H9 (cell line): ENCODE data around the gene CELA2B. TPM values are rescaled to one million over a fixed set of nuclear protein-coding genes. Genes with fewer than 3 reads are reported as not detected.

Source experiments
- DNase-seq: peaks from one replicate; pipeline ENCODE4 v3.0.0-alpha.2; 2017
- H2AFZ ChIP-seq: one replicate; pipeline ENCODE4 v1.6.1; 2013; ENCODE audit warnings: mild to moderate bottlenecking, low read length, control low read depth, moderate library complexity
- H2AK5ac ChIP-seq: 2 replicates; pipeline ENCODE4 v1.6.1; 2013; ENCODE audit warnings: low read length, control low read depth, mixed read lengths; ENCODE audit not compliant: insufficient read length
- H2BK120ac ChIP-seq: one replicate; pipeline ENCODE4 v1.6.1; 2013; ENCODE audit warnings: low read depth, mild to moderate bottlenecking, low read length, control low read depth, inconsistent platforms; ENCODE audit not compliant: poor library complexity, severe bottlenecking
- H2BK12ac ChIP-seq: 2 replicates; pipeline ENCODE4 v1.6.1; 2013; ENCODE audit warnings: low read length, control low read depth, mixed read lengths, low read depth; ENCODE audit not compliant: insufficient read length
- H2BK15ac ChIP-seq: 2 replicates; pipeline ENCODE4 v1.6.1; 2013; ENCODE audit warnings: low read depth, low read length, control low read depth
- H2BK20ac ChIP-seq: one replicate; pipeline ENCODE4 v1.6.1; 2013; ENCODE audit warnings: low read depth, mild to moderate bottlenecking, low read length, control low read depth, inconsistent platforms; ENCODE audit not compliant: poor library complexity, severe bottlenecking
- H2BK5ac ChIP-seq: 2 replicates; pipeline ENCODE4 v1.6.1; 2013; ENCODE audit warnings: low read length, control low read depth, mixed read lengths; ENCODE audit not compliant: insufficient read length
- H3K14ac ChIP-seq: 2 replicates; pipeline ENCODE4 v1.6.1; 2013; ENCODE audit warnings: low read length, control low read depth; ENCODE audit not compliant: insufficient read depth
- H3K18ac ChIP-seq: 2 replicates; pipeline ENCODE4 v1.6.1; 2013; ENCODE audit warnings: low read depth, mild to moderate bottlenecking, mixed read lengths, low read length, control low read depth; ENCODE audit not compliant: insufficient read length
- H3K23ac ChIP-seq: 2 replicates; pipeline ENCODE4 v1.6.1; 2013; ENCODE audit warnings: low read length, control low read depth, mixed read lengths, low read depth; ENCODE audit not compliant: insufficient read length
- H3K23me2 ChIP-seq: 2 replicates; pipeline ENCODE4 v1.6.1; 2013; ENCODE audit warnings: low read depth, mild to moderate bottlenecking, mixed read lengths, low read length, control low read depth; ENCODE audit not compliant: insufficient read length, poor library complexity, severe bottlenecking
- H3K27ac ChIP-seq: 2 replicates; pipeline ENCODE4 v1.5.1; 2013; ENCODE audit warnings: low read length, control low read depth, mixed read lengths, low read depth; ENCODE audit not compliant: insufficient read length
- H3K27me3 ChIP-seq: 2 replicates; pipeline ENCODE4 v1.6.1; 2013; ENCODE audit warnings: low read length, control low read depth, inconsistent platforms; ENCODE audit not compliant: insufficient read depth
- H3K4ac ChIP-seq: 2 replicates; pipeline ENCODE4 v1.6.1; 2013; ENCODE audit warnings: low read depth, mild to moderate bottlenecking, control low read depth, inconsistent platforms, low read length, moderate library complexity
- H3K4me1 ChIP-seq: 2 replicates; pipeline ENCODE4 v1.6.1; 2013; ENCODE audit warnings: low read length, control low read depth, inconsistent platforms; ENCODE audit not compliant: insufficient read depth
- H3K4me2 ChIP-seq: 2 replicates; pipeline ENCODE4 v1.6.1; 2013; ENCODE audit warnings: low read length, control low read depth, mixed read lengths; ENCODE audit not compliant: insufficient read length, insufficient read depth
- H3K56ac ChIP-seq: 2 replicates; pipeline ENCODE4 v1.6.1; 2013; ENCODE audit warnings: low read depth, mild to moderate bottlenecking, mixed read lengths, low read length, control low read depth; ENCODE audit not compliant: insufficient read length
- H3K79me1 ChIP-seq: 2 replicates; pipeline ENCODE4 v1.6.1; 2013; ENCODE audit warnings: low read depth, mild to moderate bottlenecking, moderate library complexity, low read length, control low read depth, inconsistent platforms; ENCODE audit not compliant: insufficient read depth, poor library complexity, severe bottlenecking
- H3K79me2 ChIP-seq: 2 replicates; pipeline ENCODE4 v1.6.1; 2013; ENCODE audit warnings: low read length, control low read depth, inconsistent platforms; ENCODE audit not compliant: insufficient read depth
- H3K9ac ChIP-seq: 2 replicates; pipeline ENCODE4 v1.6.1; 2013; ENCODE audit warnings: low read length, control low read depth, mixed read lengths; ENCODE audit not compliant: insufficient read length; ENCODE audit errors: extremely low read depth
- H3K9me3 ChIP-seq: one replicate; pipeline ENCODE4 v1.6.1; 2013; ENCODE audit warnings: low read depth, low read length, inconsistent platforms; ENCODE audit not compliant: control insufficient read depth
- H3T11ph ChIP-seq: one replicate; pipeline ENCODE4 v1.6.1; 2013; ENCODE audit warnings: mild to moderate bottlenecking, low read length, control low read depth, inconsistent platforms
- H4K20me1 ChIP-seq: one replicate; pipeline ENCODE4 v1.6.1; 2013; ENCODE audit not compliant: control insufficient read depth, insufficient read length, insufficient read depth
- H4K5ac ChIP-seq: 2 replicates; pipeline ENCODE4 v1.6.1; 2013; ENCODE audit warnings: low read depth, mild to moderate bottlenecking, mixed read lengths, low read length, control low read depth; ENCODE audit not compliant: insufficient read length
- H4K8ac ChIP-seq: replicated peaks from 2 replicates; pipeline ENCODE4 v1.6.1; 2013; ENCODE audit warnings: low read length, control low read depth, mixed read lengths, low read depth; ENCODE audit not compliant: insufficient read length
- H4K91ac ChIP-seq: 2 replicates; pipeline ENCODE4 v1.6.1; 2013; ENCODE audit warnings: low read depth, mild to moderate bottlenecking, moderate library complexity, mixed read lengths, low read length, control low read depth; ENCODE audit not compliant: insufficient read length
- H3K27ac Mint-ChIP-seq, 3 experiments: 2 replicates in 2 of 3; 3 replicates in 1 of 3; pipeline ENCODE4 v1.8.0; 2020 to 2021; ENCODE audit warnings: mixed read lengths in 3 of 3, mild to moderate bottlenecking in 1 of 3, moderate library complexity in 1 of 3
- H3K27me3 Mint-ChIP-seq: 2 replicates; pipeline ENCODE4 v1.8.0; 2021; ENCODE audit warnings: low read depth, mild to moderate bottlenecking, moderate library complexity, mixed read lengths
- H3K36me3 Mint-ChIP-seq, 3 experiments: 2 replicates in 2 of 3; 3 replicates in 1 of 3; pipeline ENCODE4 v1.8.0; 2020 to 2021; ENCODE audit warnings: low read depth in 3 of 3, mixed read lengths in 3 of 3; ENCODE audit not compliant: insufficient read depth in 1 of 3
- H3K4me1 Mint-ChIP-seq, 2 experiments: 2 replicates each; pipeline ENCODE4 v1.8.0; 2020; ENCODE audit warnings: mixed read lengths in 2 of 2
- H3K4me3 Mint-ChIP-seq, 2 experiments: 2 replicates in 1 of 2; 3 replicates in 1 of 2; pipeline ENCODE4 v1.8.0; 2020 to 2021; ENCODE audit warnings: mild to moderate bottlenecking in 2 of 2, mixed read lengths in 2 of 2, moderate library complexity in 1 of 2
- H3K9me3 Mint-ChIP-seq, 2 experiments: 2 replicates in 1 of 2; 3 replicates in 1 of 2; pipeline ENCODE4 v1.8.0; 2020; ENCODE audit warnings: mild to moderate bottlenecking in 2 of 2, mixed read lengths in 2 of 2, moderate library complexity in 1 of 2
- CTCF ChIP-seq: fragments of 200-600 bp; sonication (generic); conservative IDR thresholded peaks from 3 replicates; pipeline ENCODE4 v1.8.0; 2021; ENCODE audit warnings: antibody characterized with exemption, mild to moderate bottlenecking
- WGBS: extraction: QIAGEN DNeasy Blood & Tissue Kit; methylation state at CpG from one replicate; pipeline ENCODE4 v1.1.7; 2013; ENCODE audit warnings: missing lambda C conversion rate, low lambda C conversion rate, mixed read lengths; ENCODE audit not compliant: insufficient read length; ENCODE audit errors: extremely low coverage; 5-methylcytosine and 5-hydroxymethylcytosine counted together
- total RNA-seq: library from RNA; stranded (reverse); gene quantifications from 2 replicates; pipeline ENCODE4 v1.2.1, GENCODE V29; 2021

Gene CELA2B
- total RNA-seq, 1 experiment from 2014 or later: not detected

DNA sequence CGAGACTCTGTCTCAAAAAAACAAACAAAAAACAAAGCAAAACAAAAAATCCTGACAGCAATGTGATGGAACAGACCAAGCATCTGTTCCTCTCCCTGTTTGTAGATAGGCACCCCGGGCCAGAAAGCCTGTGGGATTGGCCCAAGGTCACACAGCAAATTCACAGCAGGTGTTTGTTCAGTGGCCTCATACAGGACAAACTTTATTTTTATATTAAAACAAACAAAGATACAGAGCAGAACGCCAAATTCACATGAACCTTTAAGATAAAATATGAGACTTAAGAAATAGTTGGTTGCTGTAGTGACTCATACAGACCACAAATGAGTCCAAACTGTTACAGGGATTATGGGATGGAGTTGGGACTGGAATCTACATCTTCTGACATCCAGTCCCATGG lies 21.6 kb upstream of the CELA2B start:
- H3K9ac ChIP-seq: no peak overlapping the region
- H3K27ac ChIP-seq: no peak overlapping the region
- WGBS: no CpG with 5 or more reads among the region's 3 CpGs
- no peak overlapping the region for H2BK20ac ChIP-seq
- H3K9me3 ChIP-seq: no peaks in the 10 kb centered on the region
- H4K20me1 ChIP-seq: no peaks in the 10 kb centered on the region
- no peaks in the 10 kb centered on the region for H3K23me2 ChIP-seq
- no peak for DNase-seq
- H3K9me3 Mint-ChIP-seq: peaks cover 0 to 6% of the 10 kb centered on the region in 2 experiments; a peak in 2 of 5 replicates
- no peaks in the 10 kb centered on the region for H3K4me1 ChIP-seq
- no peak overlapping the region for H2BK15ac ChIP-seq
- no peaks in the 10 kb centered on the region for H3K79me1 ChIP-seq
- no peak overlapping the region for H3K56ac ChIP-seq
- H3K27me3 ChIP-seq: no peaks in the 10 kb centered on the region
- no peak overlapping the region; a peak in 1 of 7 replicates for H3K27ac Mint-ChIP-seq
- H2AK5ac ChIP-seq: no peak overlapping the region
- H2AFZ ChIP-seq: no peak overlapping the region
- H3K23ac ChIP-seq: no peak overlapping the region
- H3K4me2 ChIP-seq: no peak overlapping the region
- H3K4ac ChIP-seq: no peak overlapping the region
- H4K8ac ChIP-seq: no peak overlapping the region
- no peak overlapping the region for H4K91ac ChIP-seq
- no peak for TF ChIP-seq CTCF
- no peak overlapping the region for H2BK5ac ChIP-seq
- no peak overlapping the region for H3K18ac ChIP-seq
- H3K79me2 ChIP-seq: no peaks in the 10 kb centered on the region
- no peak overlapping the region for H3T11ph ChIP-seq
- H3K4me1 Mint-ChIP-seq: peaks cover 11 to 15% of the 10 kb centered on the region in 2 experiments
- no peak overlapping the region for H4K5ac ChIP-seq
- no peak overlapping the region for H3K4me3 Mint-ChIP-seq
- H3K27me3 Mint-ChIP-seq: peaks cover 2% of the 10 kb centered on the region
- H2BK12ac ChIP-seq: no peak overlapping the region
- H2BK120ac ChIP-seq: no peak overlapping the region
- no peak overlapping the region for H3K14ac ChIP-seq
- H3K36me3 Mint-ChIP-seq: no peaks in the 10 kb centered on the region; a peak in 1 of 7 replicates
